Breast epithelium (tissue), 3 donors: ENCODE results near the gene PRPF6.

Source experiments
- POLR2A ChIP-seq: fragments of 450-650 bp; IDR thresholded peaks from one replicate; pipeline ENCODE4 v1.6.1; 2016; ENCODE audit warnings: antibody characterized with exemption, mild to moderate bottlenecking, moderate library complexity
- POLR2AphosphoS5 ChIP-seq, 3 donors: sonication (generic); formaldehyde crosslinking; IDR thresholded peaks; one replicate each; pipeline ENCODE4 v1.6.1; 2017; ENCODE audit warnings: antibody characterized with exemption in 3 of 3
- TF ChIP-seq, protein P1 (sequence below), 3 donors: fragments of 450-650 bp; IDR thresholded peaks; one replicate each; pipeline ENCODE4 v1.5.1; 2016 to 2017; ENCODE audit warnings: antibody characterized with exemption in 3 of 3, mild to moderate bottlenecking in 3 of 3, moderate library complexity in 3 of 3

DNA sequence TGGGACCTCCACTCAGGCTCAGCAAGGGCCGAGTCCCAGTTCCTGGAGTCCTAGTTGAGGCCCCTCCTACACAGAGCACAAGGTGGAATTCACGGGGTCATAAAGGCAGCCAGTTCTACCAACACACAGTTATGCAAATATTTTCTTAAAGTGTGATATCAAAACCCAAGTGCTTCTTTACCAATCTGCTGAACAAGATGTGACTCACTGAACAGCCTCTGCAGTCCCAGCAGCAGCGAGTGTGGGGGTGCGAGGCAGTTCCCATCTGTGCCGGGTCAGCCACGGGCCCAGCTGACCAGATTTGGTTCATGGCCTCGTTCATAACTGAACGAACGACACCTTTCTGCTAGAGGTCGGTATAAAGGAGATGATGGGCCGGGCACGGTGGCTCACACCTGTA, 77.6 kb downstream of the PRPF6 start:
- TF ChIP-seq, protein P1, sequence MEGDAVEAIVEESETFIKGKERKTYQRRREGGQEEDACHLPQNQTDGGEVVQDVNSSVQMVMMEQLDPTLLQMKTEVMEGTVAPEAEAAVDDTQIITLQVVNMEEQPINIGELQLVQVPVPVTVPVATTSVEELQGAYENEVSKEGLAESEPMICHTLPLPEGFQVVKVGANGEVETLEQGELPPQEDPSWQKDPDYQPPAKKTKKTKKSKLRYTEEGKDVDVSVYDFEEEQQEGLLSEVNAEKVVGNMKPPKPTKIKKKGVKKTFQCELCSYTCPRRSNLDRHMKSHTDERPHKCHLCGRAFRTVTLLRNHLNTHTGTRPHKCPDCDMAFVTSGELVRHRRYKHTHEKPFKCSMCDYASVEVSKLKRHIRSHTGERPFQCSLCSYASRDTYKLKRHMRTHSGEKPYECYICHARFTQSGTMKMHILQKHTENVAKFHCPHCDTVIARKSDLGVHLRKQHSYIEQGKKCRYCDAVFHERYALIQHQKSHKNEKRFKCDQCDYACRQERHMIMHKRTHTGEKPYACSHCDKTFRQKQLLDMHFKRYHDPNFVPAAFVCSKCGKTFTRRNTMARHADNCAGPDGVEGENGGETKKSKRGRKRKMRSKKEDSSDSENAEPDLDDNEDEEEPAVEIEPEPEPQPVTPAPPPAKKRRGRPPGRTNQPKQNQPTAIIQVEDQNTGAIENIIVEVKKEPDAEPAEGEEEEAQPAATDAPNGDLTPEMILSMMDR (IDR thresholded peaks at IDR 0.05), result no peak
- TF ChIP-seq POLR2AphosphoS5 (IDR thresholded peaks at IDR 0.05) (no peak), POLR2A (no peak)
